NAMALWA (cell line): ENCODE results near the gene OSBPL1A.
A peak's percentile ranks its signal among the peaks of the same experiment; 100 is the strongest.
"Not testable (repeated sequence)": the region's sequence is repeated elsewhere in the genome, so short reads cannot be mapped to it uniquely, and the experiment has no call there.

Experiments used
- DNase-seq: peaks from one replicate; pipeline ENCODE4 v3.0.0-alpha.2; 2015; ENCODE audit warnings: low spot score

The OSBPL1A gene

GRCh38 chr18:24185805-24186204, 211.8 kb downstream of the OSBPL1A start:
- DNase-seq, result no peak

- DNase-seq, result no peak
Measured at GRCh38 chr18:24181806-24182205, 215.8 kb downstream of the OSBPL1A start.

- DNase-seq, result no peak
Measured at GRCh38 chr18:24180048-24180447, 217.6 kb downstream of the OSBPL1A start.

DNA sequence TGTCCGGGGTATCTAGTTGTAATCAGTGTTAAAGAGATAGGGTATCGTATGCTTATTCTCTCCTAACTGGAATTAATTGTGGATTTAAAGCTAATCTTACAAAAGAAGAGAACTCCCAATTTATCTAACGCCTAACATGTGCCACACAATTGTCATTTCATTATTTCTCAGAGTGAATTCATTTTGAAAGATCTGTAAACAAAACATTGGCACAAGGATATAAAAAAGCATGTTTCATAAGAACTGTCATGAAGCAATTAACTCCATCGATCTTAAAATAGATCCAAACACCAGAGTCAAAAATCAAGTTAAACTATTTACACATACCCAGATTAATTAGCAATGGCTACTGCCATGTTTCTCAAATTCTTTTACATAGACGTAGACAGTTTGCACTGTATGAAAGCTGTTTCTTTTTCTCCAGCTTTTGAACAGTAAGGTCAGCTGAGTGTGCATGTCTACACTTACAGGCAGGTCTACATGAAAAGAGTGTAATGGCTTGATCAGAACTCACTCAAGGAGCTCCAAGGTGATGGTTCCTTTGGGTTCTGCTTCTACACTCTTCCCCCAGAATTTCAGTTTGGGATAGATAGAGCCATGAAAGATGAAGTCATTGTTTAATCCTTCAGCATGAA, 220.0 kb downstream of the OSBPL1A start:
- no peak for DNase-seq

DNA sequence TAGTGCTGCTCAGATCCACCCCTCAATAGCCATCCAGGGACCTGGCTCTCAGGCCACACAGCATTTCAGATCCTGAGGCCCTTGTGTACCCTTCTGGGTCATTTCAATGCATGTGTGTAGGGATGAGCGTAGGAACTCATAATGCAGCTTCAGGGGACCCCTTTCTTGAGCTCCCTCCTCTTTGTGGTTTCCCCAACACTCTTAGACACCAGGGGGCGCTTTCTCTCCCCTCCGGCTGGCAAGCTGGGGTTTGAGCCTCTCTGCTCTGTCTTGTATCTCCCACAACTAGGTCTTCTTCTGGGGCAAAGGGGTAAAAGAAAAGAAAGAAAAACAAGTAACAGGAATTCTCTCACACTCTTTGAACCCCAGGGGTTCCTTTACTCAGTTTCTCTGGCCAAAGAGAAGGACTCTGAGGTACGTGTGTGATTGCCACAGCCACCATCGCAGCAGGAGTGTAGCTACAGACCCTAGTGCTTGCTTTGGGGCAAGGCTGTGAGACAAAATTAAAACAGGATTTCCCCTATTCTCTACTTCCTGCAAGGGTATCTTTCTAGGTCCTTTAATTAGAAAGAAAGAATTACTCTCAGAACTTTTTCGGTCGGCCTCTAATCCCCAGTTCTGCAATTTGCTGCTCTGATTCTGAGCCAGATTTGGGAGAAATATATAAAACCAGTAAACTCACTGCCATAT, 220.8 kb downstream of the OSBPL1A start:
- DNase-seq, result peak; percentile 88

GRCh38 chr18:24173997-24174396, 223.6 kb downstream of the OSBPL1A start:
- DNase-seq, result no peak

GRCh38 chr18:24170360-24170759, 227.3 kb downstream of the OSBPL1A start:
- DNase-seq, result peak; percentile 27

GRCh38 chr18:24168496-24168895, 229.1 kb downstream of the OSBPL1A start:
- DNase-seq, result no peak

DNA sequence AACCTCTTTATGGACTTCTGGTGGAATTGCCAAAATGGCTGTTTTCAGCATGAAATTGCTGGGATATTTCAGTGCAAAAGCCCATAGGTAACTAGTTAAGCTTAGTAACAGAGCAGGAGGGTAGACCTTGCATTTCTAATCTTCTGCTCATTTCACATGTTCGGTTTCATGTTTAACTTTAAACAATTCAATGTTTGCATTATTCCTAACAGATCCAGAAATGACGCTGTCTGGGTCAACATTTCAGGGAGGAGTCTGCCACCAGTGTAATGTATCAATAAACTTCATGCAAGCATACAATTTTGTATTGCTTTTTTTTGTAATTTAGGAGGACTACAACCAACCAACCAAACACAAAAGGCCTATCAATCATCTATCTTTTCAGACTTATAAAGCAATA, 236.3 kb downstream of the OSBPL1A start:
- no peak for DNase-seq

- DNase-seq, result no peak
Measured at GRCh38 chr18:24160086-24160485, 237.5 kb downstream of the OSBPL1A start.

GRCh38 chr18:24157855-24158254, 239.8 kb downstream of the OSBPL1A start:
- DNase-seq, result no peak

- no peak for DNase-seq
Measured at GRCh38 chr18:24153397-24153796, 244.2 kb downstream of the OSBPL1A start.

DNA sequence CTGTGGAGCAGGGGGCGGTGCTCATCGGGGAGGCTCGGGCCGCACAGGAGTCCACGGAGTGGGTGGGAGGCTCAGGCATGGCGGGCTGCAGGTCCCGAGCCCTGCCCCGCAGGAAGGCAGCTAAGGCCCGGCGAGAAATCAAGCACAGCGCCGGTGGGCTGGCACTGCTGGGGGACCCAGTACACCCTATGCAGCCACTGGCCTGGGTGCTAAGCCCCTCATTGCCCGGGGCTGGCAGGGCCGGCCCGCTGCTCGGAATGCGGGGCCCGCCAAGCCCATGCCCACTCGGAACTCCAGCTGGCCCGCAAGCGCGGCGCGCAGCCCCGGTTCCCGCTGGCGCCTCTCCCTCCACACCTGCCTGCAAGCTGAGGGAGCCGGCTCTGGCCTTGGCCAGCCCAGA, 248.0 kb downstream of the OSBPL1A start:
- not testable (repeated sequence) for DNase-seq

- no peak for DNase-seq
Measured at GRCh38 chr18:24142376-24142775, 255.2 kb downstream of the OSBPL1A start.

DNA sequence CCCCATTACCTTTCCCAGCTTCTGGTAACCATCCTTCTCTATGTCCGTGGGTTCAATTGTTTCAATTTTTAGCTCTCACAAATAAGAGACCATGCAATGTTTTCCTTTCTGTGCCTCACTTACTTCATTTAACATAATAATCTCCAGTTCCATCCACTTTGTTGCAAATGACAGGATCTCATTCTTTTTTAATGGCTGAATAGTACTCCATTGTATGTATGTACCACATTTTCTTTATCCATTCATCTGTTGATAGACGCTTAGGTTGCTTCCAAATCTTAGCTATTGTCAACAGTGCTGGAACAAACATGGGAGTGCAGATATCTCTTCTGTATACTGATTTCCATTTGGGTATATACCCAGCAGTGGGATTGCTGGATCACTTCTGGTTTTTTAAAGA, 256.9 kb downstream of the OSBPL1A start:
- DNase-seq, result no peak

GRCh38 chr18:24138789-24139616, 258.6 kb downstream of the OSBPL1A start, which contains the start of gene CABYR:
Gene CABYR, plus strand, starts transcription at chr18:24139062. Its CDS starts 4,053 bp downstream, at chr18:24143115.
- no peak for DNase-seq

GRCh38 chr18:24138409-24138788, 259.2 kb downstream of the OSBPL1A start:
- no peak for DNase-seq

- DNase-seq, result no peak
Measured at GRCh38 chr18:24136967-24137373, 260.7 kb downstream of the OSBPL1A start.

- no peak for DNase-seq
Measured at GRCh38 chr18:24130494-24130893, 267.1 kb downstream of the OSBPL1A start.

DNA sequence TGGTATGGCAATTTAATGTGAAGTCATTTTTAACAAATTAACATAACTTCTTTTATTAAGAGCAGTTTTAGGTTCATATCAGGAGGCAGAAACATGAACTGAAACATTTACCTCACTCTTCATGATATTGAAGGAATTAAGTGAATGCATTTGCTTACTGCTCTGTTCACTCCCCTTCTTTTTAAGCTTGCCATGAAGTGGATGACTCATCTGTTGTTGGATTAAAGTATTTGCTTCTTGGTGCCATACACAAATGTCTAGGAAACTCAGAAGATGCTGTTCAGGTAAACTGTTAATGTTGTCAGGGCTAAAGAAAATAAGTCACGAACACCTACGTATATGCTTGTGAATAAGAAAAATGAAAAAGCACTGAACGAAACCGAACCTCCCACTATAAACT, 268.9 kb downstream of the OSBPL1A start:
- DNase-seq, result no peak

DNA sequence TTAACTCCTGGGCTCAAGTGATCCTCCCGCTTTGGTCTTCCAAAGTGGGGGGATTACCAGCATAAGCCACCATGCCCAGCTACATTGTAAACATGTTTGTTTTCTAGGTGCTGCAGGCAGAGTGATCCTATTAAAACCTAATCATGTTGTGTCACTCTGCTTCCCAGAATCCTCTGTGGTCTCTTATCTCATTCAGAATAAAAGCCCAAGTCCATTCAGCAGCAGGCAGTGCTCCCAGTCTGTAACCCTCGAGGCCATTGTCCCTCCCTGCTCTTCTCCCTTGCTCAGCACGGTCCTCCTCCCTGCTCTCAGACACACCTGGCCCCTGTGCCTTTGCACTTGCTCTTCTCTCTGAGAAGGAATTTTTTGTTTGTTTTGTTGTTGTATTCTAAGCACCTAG, 269.9 kb downstream of the OSBPL1A start:
- DNase-seq, result no peak

- no peak for DNase-seq
Measured at GRCh38 chr18:24126155-24126961, 271.3 kb downstream of the OSBPL1A start.
